Daoy (cell line): ENCODE measurements around the gene SRSF4. TPM values are rescaled to one million over a fixed set of nuclear protein-coding genes. Genes with fewer than 3 reads are reported as not detected.

Experiments used
- DNase-seq: peaks from one replicate; pipeline ENCODE4 v3.0.0-alpha.2; 2015; ENCODE audit warnings: low read depth
- total RNA-seq: library from RNA; depleted of rRNA; stranded (reverse); fragments of >200 nt; shearing (Covaris generic); gene quantifications from 2 replicates; pipeline ENCODE4 v1.2.3, GENCODE V29; 2014

The SRSF4 gene
- total RNA-seq, 1 experiment from 2014 or later, result 53.7 TPM

- DNase-seq, result no peak
Measured at GRCh38 chr1:29200906-29201594, 19.4 kb upstream of the SRSF4 start.

DNA sequence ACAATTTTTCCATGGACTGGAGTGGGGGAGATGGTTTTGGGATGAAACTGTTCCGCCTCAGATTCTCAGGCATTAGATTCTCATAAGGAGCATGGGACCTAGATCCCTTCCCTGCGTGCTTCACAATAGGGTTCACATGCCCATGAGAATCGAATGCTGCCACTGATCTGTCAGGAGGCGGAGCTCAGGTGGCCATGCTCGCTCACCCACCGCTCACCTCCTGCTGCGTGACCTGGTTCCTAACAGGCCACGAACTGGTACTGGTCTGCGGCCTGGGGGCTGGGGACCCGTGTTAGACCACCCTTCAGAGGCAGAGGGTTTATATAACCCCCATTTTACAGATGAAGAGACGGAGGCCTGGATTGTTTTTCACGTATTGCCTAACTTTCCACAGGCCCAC, 16.3 kb upstream of the SRSF4 start:
- no peak for DNase-seq

DNA sequence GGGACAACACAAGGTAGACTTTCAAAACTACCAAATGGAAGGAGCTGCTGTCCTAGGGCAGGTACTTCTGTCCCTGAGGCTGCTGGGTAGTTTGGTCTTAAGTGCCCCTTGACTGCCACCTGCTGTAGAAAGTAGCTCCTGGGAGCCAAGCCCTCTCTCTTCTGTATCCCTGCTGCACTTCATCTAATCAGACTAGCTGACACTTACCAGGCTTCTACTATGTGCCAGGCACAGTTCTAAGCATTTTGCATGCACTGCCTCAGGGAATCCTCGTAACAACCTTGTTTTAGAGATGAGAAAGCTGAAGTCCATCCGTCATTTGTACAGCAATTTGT, 15.9 kb upstream of the SRSF4 start:
- peak; percentile 30 for DNase-seq

DNA sequence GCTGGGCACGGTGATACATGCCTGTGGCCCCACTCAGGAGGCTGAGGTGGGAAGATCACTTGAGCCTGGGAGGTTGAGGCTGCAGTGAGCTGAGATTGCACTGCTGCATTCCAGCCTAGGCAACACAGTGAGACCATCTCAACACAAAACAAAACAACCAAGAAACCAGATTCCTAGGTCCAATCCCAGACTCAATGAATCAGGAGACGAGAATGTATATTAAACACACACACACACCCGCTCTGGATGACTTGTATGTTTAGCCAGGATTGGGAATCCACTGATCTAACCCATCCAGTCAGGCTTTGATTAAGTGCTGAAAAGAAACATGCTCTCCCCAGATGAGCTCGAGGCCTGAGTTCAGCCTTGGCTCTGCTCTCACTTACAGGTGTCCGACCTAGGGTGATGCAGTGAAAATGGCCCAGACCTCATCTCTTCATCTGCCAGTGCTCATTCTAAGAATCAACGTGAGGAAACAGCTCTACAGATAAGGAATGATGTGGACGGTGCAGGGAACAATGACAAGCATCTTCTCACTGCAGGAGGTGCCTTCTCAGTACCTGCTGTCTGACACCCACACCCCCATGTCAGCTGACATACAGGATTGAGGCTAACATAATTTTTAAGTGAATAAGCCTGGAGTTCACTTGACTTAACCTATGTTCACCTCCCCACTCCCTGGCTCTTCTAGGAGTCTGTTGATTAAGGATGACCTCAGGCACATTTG, 15.3 kb upstream of the SRSF4 start:
- peak; percentile 30 for DNase-seq

GRCh38 chr1:29195881-29196291, 14.2 kb upstream of the SRSF4 start:
- peak; percentile 40 for DNase-seq

- no peak for DNase-seq
Measured at GRCh38 chr1:29193879-29194455, 12.3 kb upstream of the SRSF4 start.

GRCh38 chr1:29190718-29191117, 9.0 kb upstream of the SRSF4 start:
- DNase-seq, result no peak

GRCh38 chr1:29186707-29187106, 5.0 kb upstream of the SRSF4 start:
- DNase-seq, result no peak

- DNase-seq, result no peak
Measured at GRCh38 chr1:29186252-29186651, 4.6 kb upstream of the SRSF4 start.

DNA sequence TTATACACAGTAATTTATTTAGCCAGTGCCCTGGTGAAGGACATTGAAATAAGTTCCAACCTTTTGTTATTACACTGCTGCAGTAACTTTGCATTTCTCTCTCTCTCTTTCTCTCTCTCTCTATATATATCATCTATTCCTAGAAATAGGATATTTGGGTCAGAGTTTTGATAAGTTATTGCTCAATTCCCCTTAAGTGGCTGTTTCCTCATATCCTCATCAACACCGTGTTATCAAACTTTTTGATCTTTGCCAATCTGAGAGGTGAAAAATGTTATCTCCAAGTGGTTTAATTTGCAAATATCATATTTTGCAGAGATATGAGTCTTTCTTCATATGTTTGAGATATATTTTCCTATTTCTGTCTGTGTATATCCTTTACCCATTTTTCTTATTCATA, 1.6 kb upstream of the SRSF4 start:
- DNase-seq, result no peak

- no peak for DNase-seq
Measured at GRCh38 chr1:29180497-29181412, 945 bp downstream of the SRSF4 start.

GRCh38 chr1:29179641-29180184, 2.0 kb downstream of the SRSF4 start:
- no peak for DNase-seq

- no peak for DNase-seq
Measured at GRCh38 chr1:29177022-29177705, 4.5 kb downstream of the SRSF4 start.

- no peak for DNase-seq
Measured at GRCh38 chr1:29176576-29176975, 5.1 kb downstream of the SRSF4 start.

- no peak for DNase-seq
Measured at GRCh38 chr1:29172415-29172939, 9.2 kb downstream of the SRSF4 start.

DNA sequence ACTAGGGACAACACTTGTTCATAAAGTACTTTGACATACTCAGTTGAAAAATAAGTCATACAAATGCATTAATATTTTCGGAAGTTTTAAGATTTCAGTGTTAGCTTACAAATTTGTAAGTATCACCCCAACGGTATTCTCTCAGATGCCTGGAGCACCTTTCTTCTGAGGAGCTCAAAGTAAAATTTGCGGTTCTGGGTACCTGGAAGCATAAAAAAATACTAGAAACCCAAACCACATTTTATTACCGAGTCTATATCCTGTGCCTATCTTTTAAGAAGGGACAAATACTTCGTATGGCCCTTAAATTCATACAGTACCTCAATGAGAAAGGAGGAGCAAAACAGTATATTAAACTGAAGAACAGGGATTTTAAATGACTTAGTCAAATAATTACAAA, 10.2 kb downstream of the SRSF4 start:
- DNase-seq, result no peak

DNA sequence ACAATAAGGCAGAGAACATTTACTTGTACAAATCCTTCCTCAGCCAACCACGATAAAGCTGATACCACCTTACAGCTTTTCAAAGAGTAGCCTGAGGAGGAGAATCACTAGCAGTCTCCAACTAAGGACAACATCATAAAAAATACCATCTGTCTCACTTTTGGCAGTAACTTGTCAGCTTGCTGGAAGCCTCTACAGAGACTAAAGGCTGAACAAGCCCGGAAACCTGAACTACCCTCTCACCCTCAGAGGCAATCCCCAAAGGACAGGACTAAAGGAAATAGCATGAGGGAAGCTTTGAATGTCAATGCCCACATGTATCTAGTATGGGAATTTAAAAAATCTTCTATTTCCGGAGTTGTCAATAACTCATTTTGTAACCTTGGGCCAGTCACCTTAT, 10.6 kb downstream of the SRSF4 start:
- DNase-seq, result no peak

GRCh38 chr1:29169976-29170375, 11.7 kb downstream of the SRSF4 start:
- DNase-seq, result no peak

GRCh38 chr1:29167904-29168303, 13.8 kb downstream of the SRSF4 start:
- DNase-seq, result no peak

GRCh38 chr1:29166291-29166878, 15.3 kb downstream of the SRSF4 start:
- DNase-seq, result no peak

GRCh38 chr1:29164588-29164987, 17.1 kb downstream of the SRSF4 start:
- DNase-seq, result no peak
